ENCODE data around the gene FHL2.

- TF ChIP-seq, protein P1, sequence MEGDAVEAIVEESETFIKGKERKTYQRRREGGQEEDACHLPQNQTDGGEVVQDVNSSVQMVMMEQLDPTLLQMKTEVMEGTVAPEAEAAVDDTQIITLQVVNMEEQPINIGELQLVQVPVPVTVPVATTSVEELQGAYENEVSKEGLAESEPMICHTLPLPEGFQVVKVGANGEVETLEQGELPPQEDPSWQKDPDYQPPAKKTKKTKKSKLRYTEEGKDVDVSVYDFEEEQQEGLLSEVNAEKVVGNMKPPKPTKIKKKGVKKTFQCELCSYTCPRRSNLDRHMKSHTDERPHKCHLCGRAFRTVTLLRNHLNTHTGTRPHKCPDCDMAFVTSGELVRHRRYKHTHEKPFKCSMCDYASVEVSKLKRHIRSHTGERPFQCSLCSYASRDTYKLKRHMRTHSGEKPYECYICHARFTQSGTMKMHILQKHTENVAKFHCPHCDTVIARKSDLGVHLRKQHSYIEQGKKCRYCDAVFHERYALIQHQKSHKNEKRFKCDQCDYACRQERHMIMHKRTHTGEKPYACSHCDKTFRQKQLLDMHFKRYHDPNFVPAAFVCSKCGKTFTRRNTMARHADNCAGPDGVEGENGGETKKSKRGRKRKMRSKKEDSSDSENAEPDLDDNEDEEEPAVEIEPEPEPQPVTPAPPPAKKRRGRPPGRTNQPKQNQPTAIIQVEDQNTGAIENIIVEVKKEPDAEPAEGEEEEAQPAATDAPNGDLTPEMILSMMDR (IDR thresholded peaks at IDR 0.05; ENCODE audit: poor library complexity), result no peak
- TF ChIP-seq EZH2phosphoT487 (IDR thresholded peaks at IDR 0.05; ENCODE audit: low read depth, severe bottlenecking, unreplicated experiment) (no peak), EZH2 (IDR thresholded peaks at IDR 0.05; ENCODE audit: borderline replicate concordance) (no peak)
These were observed 16.2 kb upstream of the FHL2 start for GRCh38 chr2:105415007-105415406.

Measured in hepatocyte (in vitro differentiated cells).